ENCODE results near the gene KCNJ6. TPM values are rescaled to one million over a fixed set of nuclear protein-coding genes. Genes with fewer than 3 reads are reported as not detected.

KCNJ6 gene
- total and polyA plus RNA-seq, 2 of the 8 experiments (the other 6 are each of a cell fraction or from before 2014, with no cell fraction given): 0.51 to 1.2 TPM

DNA sequence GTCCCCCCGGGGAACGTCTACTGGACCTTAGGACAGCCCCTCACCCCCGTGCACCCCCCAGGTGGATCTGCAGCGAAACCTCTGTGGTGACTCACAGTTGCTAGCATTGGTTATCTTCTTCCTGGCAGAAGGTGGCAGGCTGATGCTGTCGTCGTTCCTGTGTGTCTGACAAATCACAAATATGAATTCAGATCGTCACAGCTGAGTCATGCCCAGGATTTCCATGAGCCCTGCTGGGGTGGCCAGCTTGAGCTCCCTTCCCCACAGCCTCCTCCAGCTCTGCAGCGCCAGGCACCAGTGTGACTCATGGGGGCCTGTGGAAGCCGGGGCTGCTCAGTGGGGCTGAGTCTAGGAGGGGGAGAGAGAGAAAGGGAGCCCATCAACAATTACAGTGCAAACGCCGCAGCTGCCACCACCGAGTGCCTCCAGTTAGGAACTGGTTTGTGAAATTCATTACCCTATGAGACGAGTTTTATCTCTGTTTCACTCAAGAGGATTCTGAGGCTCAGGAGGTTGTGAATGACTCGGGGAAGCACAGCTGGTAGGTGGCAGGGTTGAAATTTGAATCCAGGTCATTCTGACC is 351.8 kb downstream of the KCNJ6 start:
- Histone ChIP-seq H4K20me1 (replicated peaks in 1 of 2; ENCODE audit: control insufficient read depth in 1 of 2, insufficient read depth in 2 of 2, low read length in 2 of 2) (no peaks in the 10 kb centered on the region), H3K23ac (ENCODE audit: insufficient read length) (no peak overlapping the region), H4K8ac (ENCODE audit: extremely low read depth, insufficient read depth, low read length) (no peak overlapping the region; the same call in 1 of the 2 replicates), H3K4me1 (replicated peaks in 1 of 4; ENCODE audit: control insufficient read depth in 3 of 4, insufficient read depth in 4 of 4, low read length in 3 of 4) (peaks cover 4 to 16% (median 12%) of the 10 kb centered on the region in 4 experiments), H3K79me2 (ENCODE audit: control insufficient read depth in 1 of 2, insufficient read depth in 2 of 2, low read length in 2 of 2) (no peaks in the 10 kb centered on the region), H4K5ac (ENCODE audit: insufficient read length, low read depth, low read length) (peak overlapping the region; percentile 50), H3K23me2 (ENCODE audit: low read depth, low read length) (peaks cover 5% of the 10 kb centered on the region; the same call in 1 of the 2 replicates), H3K9ac (replicated peaks in 1 of 4; ENCODE audit: extremely low read depth in 1 of 4, low read depth in 3 of 4, low read length in 3 of 4) (peak overlapping the region in 2 of 4 experiments; percentile 42 to 45; a peak in 2 of 7 replicates), H3K14ac (ENCODE audit: insufficient read length) (no peak overlapping the region), H2AK5ac (ENCODE audit: low read depth, low read length) (no peak overlapping the region; the same call in 1 of the 2 replicates), H3K4me3 (ENCODE audit: extremely low read depth in 1 of 4, insufficient read depth in 2 of 4, low read depth in 3 of 4, low read length in 4 of 4) (peak overlapping the region in 3 of 4 experiments; percentile 10 to 47 (median 12); a peak in 6 of 8 replicates), H2BK15ac (ENCODE audit: low read length) (peak overlapping the region; percentile 53; the same call in 1 of the 2 replicates), H3K36me3 (ENCODE audit: control insufficient read depth in 2 of 4, insufficient read depth in 4 of 4, low read length in 3 of 4) (no peaks in the 10 kb centered on the region), H2BK12ac (ENCODE audit: low read depth, low read length) (peak overlapping the region; percentile 94; the same call in 1 of the 2 replicates), H3K79me1 (ENCODE audit: low read depth, low read length) (no peaks in the 10 kb centered on the region), H2AFZ (ENCODE audit: low read length) (peak overlapping the region; percentile 12; the same call in 1 of the 2 replicates), H3K27me3 (replicated peaks in 1 of 4; ENCODE audit: control insufficient read depth in 3 of 4, extremely low read depth in 1 of 4, insufficient read depth in 3 of 4, low read length in 3 of 4) (peaks cover 0 to 7% (median 3%) of the 10 kb centered on the region in 4 experiments; a peak in 5 of 7 replicates), H4K91ac (replicated peaks; ENCODE audit: insufficient read length, low read length) (peak overlapping the region; percentile 84), H2BK20ac (ENCODE audit: low read length) (peak overlapping the region; percentile 92), H3K18ac (ENCODE audit: extremely low read depth, low read length) (peak overlapping the region; percentile 92), H3K4me2 (ENCODE audit: insufficient read depth in 1 of 2, low read depth in 2 of 2, low read length in 2 of 2) (peak overlapping the region; percentile 55 to 74), H3K9me3 (ENCODE audit: insufficient read depth in 2 of 2, low read depth in 1 of 2, low read length in 1 of 2) (peaks cover 0 to 9% of the 10 kb centered on the region in 2 experiments; a peak in 1 of 4 replicates), H3K4ac (replicated peaks; ENCODE audit: insufficient read length, low read depth, low read length) (peak overlapping the region; percentile 61), H3K56ac (replicated peaks; ENCODE audit: insufficient read length, low read depth, low read length) (peak overlapping the region; percentile 79), H3K27ac (ENCODE audit: low read depth, low read length) (peak overlapping the region; percentile 13; the same call in 1 of the 2 replicates), H2BK120ac (replicated peaks; ENCODE audit: low read depth, low read length) (peak overlapping the region; percentile 91), H2BK5ac (ENCODE audit: low read depth, low read length) (peak overlapping the region; percentile 94)
- POLR2A ChIA-PET (ENCODE audit: partially characterized antibody): interaction anchor here (0.7 to 3.3 kb wide), 10 partner anchors 9 to 195 kb away, joined by 3 to 26 read pairs (median 5); no protein-coding TSS in a partner anchor
- WGBS, 2 experiments (ENCODE audit: extremely low coverage in 1 of 2, insufficient coverage in 1 of 2, insufficient read length in 1 of 2, insufficient replicate concordance in 2 of 2, low coverage in 1 of 2, low lambda C conversion rate in 2 of 2, missing lambda C conversion rate in 1 of 2): 43% methylated on average over 14 of the region's 14 CpGs; no CpG with 5 or more reads in 1 of the 2 experiments
- CTCF ChIA-PET (ENCODE audit: partially characterized antibody): interaction anchor here (0.7 to 2.4 kb wide), 13 partner anchors 9 to 110 kb away, joined by 3 to 10 read pairs (median 4); no protein-coding TSS in a partner anchor
- FAIRE-seq (no peak), DNase-seq (ENCODE audit: low read depth in 1 of 2, low spot score in 2 of 2) (peak in 1 of 2 experiments; percentile 68)
